NOMO-1 treated with DMSO at 0.1 percent for 48 hours (cell line): ENCODE measurements around the gene BAIAP2.
"Not testable (repeated sequence)": the region's sequence is repeated elsewhere in the genome, so short reads cannot be mapped to it uniquely, and the experiment has no call there.

ENCODE experiments used
- DNase-seq: peaks from one replicate; lab custom pipeline; 2025; ENCODE audit not compliant: unreplicated experiment; lab: John Stamatoyannopoulos, UW

BAIAP2 gene

GRCh38 chr17:81066771-81067315 lies 31.9 kb downstream of the BAIAP2 start:
- no peak for DNase-seq

- DNase-seq, result no peak
These were observed 32.5 kb downstream of the BAIAP2 start for GRCh38 chr17:81067391-81067811.

- no peak for DNase-seq
These were observed 33.6 kb downstream of the BAIAP2 start for GRCh38 chr17:81068411-81069134.

GRCh38 chr17:81069135-81069645 lies 34.2 kb downstream of the BAIAP2 start:
- no peak for DNase-seq

GRCh38 chr17:81070541-81071246 lies 35.7 kb downstream of the BAIAP2 start:
- DNase-seq, result no peak

- no peak for DNase-seq
These were observed 37.1 kb downstream of the BAIAP2 start for GRCh38 chr17:81071761-81072741.

- DNase-seq, result no peak
These were observed 39.3 kb downstream of the BAIAP2 start for GRCh38 chr17:81073967-81074839.

GRCh38 chr17:81074875-81075274 lies 39.9 kb downstream of the BAIAP2 start:
- no peak for DNase-seq

GRCh38 chr17:81075307-81075706 lies 40.4 kb downstream of the BAIAP2 start:
- no peak for DNase-seq

GRCh38 chr17:81076141-81076679 lies 41.3 kb downstream of the BAIAP2 start:
- DNase-seq, result no peak

- not testable (repeated sequence) for DNase-seq
These were observed 43.3 kb downstream of the BAIAP2 start for GRCh38 chr17:81078026-81078913.

- DNase-seq, result no peak
These were observed 45.1 kb downstream of the BAIAP2 start for GRCh38 chr17:81080019-81080418.

- no peak for DNase-seq
These were observed 46.5 kb downstream of the BAIAP2 start for GRCh38 chr17:81081222-81082176.

GRCh38 chr17:81082177-81083073 lies 47.5 kb downstream of the BAIAP2 start:
- no peak for DNase-seq

- DNase-seq, result no peak
These were observed 48.3 kb downstream of the BAIAP2 start for GRCh38 chr17:81083125-81083765.
